Occipital lobe (tissue), 2 donors: ENCODE data around the gene AFG1L. TPM values are rescaled to one million over a fixed set of nuclear protein-coding genes. Genes with fewer than 3 reads are reported as not detected.
"Not testable (repeated sequence)": the region's sequence is repeated elsewhere in the genome, so short reads cannot be mapped to it uniquely, and the experiment has no call there.

Experiments
- DNase-seq: peaks from one replicate; lab custom pipeline; 2025; lab: John Stamatoyannopoulos, UW
- total RNA-seq: library from RNA; depleted of rRNA; stranded (reverse); fragments of >200 nt; gene quantifications from one replicate; pipeline ENCODE4 v1.2.3, GENCODE V29; 2014

AFG1L gene
- total RNA-seq, 1 donor from 2014 or later, result 12.3 TPM

DNA sequence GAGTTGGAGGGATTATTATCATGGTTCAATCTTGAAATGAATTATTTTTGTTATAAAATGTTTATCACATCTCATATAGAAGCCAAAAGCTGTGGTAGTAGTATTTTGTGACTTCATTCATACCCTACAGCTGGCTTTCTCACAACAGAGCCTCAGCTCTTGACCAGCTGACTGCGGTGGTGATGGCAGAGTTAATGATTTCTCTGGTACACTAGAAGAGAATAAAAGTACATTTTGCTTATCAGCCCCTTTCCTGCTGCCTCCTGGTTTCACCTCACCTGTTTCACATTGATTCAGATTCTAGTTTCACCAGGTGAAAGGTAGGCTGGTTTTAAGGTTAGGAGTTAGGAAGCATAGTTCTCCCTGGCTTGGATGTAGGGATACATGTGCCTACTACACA, 55.7 kb downstream of the AFG1L start:
- no peak for DNase-seq

DNA sequence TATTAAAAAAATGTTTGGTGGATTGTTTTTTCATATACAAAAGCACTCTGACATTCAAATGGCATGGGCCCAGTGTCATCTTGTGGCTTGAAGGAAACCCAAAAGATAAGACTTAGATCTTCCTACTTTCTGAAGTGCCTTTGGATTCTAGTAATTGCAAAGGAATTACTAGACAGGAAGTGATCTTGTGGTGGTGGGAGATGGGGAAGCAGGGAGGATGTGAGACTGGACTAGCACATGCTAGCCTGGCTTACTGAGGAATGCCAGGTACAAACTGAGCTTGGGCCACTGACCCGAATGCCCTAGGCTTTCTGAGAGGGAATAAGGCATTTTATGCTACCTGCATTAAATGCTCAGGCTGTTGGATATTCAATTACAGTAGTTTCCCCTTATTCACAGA, 59.0 kb downstream of the AFG1L start:
- DNase-seq, result no peak

DNA sequence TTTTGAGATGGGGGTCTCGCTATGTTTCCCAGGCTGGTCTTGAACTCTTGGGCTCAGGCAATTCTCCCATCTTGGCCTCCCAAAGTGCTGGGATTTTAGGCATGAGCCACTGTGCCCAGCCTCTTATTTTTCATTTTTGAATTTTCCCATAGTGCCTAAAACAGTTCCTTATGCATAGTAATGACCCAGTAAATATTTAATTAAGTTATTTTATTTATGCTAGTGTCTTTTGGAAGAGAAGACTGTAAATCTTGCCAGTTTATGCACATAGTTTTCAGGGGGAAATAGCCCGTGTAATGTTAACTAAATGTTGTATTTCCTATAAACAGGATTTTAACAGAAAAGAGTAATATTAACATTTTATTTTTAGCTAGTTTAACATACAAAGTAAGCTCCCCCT, 60.3 kb downstream of the AFG1L start:
- DNase-seq, result no peak

DNA sequence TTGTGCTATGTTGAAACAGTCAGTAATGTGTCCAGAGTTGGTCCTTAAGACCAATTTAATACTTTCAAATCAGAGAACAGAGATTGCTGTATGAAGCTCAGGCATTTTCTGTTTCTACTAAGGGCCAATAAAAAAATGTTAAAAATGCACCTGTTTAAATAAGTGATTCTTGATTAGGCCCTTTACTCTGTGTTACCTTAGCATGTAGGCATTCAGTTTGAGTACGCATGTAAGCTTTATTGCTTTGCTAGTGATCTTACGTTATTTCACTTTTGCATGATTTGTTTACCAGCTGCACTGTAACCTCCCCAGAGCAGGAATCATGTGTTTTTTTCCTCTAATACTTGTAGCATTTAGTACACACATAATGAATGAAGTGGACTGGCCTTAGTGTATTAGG, 61.0 kb downstream of the AFG1L start:
- no peak for DNase-seq

DNA sequence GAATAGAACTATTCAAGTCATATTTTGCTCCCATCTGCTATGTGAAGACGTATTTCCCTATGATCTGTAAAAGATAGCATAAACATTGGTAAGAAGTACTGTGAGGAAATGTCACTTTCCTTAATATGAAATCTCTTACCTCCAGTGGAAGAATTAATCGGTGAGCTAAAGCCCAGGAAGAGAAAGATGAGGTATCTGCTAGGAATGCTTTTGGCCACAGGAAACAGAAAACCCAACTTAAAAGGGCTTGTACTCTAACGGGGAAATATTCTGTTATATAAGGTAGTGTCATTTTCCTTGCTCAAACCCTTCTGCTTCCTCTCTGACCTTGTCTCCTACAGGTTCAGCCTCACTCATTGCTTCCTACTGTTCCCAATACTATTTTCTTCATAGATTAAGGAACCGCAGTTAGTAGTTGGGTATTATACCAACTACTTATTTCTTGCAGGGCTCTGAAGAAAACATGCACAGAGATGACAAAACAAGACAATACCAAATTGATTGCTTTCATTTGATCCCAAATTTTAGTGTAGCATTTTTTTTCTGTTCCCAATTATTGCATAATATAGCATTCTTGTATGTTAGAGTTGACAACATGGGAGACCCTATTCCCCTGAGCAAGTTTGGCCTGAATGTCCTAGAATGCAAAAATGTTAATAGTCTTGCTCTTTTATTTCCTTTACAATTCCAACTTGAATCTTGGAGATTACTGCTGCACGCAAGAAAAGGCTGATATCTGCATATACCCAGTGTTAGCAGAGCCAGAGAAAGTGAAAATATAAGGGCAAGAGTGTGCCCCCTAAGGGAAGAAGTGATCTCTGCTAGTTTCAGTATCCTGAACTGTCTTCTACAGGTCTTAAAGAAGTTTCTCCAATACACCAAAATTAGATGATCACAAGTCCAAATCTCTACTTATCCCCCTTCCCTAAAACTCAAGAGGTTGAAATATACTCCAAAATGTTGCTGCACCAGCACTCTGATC, 65.3 kb downstream of the AFG1L start:
- DNase-seq, result no peak

DNA sequence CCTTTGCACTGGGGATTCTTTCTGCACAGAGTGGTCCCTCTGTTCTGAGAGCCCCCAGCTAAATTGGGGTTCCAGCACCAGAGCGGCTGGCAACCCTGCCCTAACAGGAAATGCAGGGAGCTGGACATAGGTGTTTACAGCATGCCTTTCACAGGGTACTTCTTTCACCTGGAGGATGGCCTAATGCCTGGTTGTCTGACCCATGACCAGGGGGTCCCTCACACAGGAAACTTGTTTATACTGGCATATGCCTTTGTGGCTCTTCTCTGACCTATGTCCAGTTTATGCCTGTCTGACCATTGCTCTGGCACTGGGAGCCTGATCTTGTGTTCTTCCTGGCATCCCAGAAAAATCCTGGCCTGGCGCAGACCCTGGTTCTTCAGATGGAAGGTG, 66.1 kb downstream of the AFG1L start:
- no peak for DNase-seq

DNA sequence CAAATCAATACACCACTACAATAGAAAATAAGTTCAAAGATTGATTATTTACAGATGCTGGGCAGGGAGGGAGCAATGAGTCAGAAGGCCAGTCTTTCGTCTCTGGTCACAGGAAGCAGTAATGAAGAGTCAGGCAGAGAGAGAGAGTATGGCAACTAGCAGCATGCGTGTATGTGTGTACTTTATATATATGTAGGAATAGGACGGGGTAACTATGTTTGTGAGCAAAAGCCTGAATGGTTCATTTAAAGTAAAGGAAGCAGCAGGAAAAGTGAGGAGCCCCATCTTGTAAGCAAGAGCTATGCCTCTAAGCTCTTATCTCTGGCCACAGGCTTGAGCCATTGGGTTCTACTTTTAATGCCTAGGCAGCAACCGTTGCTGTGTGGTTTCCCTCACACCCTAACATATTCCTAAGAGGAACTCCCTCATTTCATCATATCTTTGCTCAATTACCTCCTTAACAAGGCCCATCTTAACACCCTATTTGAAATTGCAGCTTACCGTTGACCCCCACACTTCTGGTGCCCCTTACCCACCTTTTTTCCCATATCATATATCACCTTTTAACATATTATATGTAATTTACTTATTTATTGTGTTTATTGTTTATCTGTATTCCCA, 66.6 kb downstream of the AFG1L start:
- DNase-seq, result no peak

DNA sequence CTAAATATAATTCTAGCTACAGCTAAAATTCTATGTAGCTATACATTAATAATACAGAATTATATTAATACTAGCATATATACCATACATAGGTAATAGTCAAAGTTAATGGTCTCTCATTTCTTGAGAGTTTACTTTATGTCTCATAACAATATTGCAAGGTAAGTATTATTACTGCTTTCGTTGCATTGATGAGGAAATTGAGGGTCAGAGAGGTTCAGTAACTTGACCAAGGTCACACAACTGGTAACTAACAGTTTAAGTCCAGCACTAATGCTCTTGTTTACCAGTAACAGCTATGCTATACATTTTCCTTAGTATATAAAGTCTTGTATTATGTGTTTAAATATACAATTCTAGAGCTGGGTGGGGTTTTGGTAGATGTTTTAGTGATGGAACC, 67.6 kb downstream of the AFG1L start:
- no peak for DNase-seq

DNA sequence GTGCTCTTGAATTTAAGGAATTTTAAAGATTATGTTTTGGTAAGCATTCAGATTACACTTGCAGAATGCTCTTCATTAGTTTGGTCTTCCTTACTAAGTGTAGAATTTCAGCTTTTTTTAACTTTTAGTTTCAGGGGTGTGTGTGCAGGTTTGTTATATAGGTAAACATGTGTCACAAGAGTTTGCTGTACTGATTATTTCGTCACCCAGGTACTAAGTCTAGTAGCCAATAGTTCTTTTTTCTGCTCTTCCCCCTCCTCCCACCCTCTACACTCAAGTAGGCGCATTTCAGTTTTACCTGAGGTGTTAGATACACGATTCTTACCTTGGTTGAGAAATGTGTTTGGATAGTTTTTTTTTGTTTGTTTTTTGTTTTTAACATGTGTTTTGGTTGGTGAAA, 68.3 kb downstream of the AFG1L start:
- DNase-seq, result no peak

DNA sequence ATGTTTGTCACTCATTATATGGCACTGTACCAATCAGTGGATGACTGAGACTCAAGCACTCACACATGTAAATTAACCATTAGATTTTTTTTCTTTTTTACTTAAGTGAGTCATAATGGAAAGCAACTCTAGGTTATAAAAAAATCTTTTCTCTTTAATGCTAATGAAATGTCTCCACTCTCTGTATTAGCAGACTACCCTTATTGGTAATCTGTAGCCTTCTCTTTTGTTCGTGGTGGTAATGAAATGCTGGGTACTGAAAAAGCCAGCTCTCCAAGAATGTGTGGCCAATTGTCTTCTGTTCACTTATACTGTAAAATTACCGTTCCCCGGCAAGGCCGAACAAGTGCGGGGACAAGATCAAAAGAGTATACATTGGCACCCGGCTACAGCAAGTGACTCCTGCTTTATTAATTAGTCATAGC, 69.0 kb downstream of the AFG1L start:
- DNase-seq, result no peak

DNA sequence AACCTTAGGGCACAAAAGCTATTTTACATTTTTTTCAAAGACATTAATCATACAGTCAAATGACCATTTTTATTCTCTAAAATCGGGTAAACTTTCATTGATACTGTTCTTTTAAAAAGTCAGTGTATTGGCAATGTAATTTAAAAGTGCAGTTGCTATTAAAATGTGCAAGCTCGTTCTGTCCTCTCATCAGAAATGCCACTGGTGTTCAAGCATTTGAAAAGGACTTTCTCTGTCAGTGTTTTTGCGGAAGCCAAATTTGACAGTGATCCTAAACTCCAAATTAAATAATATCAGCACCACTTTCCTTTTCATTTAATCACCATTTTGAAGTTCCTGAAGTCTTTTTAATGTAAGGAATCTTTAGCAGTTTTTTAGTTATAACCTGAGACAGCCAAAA, 69.6 kb downstream of the AFG1L start:
- no peak for DNase-seq

DNA sequence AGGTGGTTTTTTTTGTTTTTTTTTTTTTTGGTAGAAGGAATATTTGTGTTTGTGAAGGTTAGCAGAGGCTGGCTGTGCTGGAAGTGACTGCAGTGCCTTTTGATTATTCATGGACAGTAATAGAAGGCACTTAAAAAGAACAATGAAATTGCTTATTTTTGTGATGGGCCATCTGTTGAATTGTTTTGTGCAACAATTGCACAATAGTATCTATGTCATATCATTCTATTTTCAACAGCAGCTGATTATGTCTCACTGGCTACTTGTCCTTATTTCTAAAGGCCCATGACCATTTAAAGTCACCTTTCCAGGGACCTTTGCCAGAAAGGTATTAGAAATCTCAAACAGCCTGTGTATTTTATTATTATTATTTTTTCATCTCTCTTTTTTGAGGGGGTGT, 70.6 kb downstream of the AFG1L start:
- DNase-seq, result no peak

DNA sequence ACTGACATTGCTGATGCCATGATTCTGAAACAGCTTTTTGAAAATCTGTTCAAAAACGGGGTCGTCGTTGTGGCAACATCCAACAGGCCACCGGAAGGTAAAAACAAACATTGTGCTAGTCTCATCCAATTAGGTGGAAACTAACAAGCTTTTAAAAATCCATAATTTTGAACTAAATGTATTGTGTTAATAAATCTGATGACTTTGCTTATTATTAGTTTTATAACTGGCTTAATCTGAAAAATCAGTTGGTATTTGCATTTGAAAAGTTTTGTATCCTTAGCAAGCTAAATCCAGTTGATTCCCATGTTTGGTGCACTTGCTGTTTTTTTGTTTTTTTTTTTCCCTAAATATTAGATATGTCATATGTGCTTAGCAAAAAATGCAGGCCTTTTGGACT, 71.4 kb downstream of the AFG1L start:
- no peak for DNase-seq

DNA sequence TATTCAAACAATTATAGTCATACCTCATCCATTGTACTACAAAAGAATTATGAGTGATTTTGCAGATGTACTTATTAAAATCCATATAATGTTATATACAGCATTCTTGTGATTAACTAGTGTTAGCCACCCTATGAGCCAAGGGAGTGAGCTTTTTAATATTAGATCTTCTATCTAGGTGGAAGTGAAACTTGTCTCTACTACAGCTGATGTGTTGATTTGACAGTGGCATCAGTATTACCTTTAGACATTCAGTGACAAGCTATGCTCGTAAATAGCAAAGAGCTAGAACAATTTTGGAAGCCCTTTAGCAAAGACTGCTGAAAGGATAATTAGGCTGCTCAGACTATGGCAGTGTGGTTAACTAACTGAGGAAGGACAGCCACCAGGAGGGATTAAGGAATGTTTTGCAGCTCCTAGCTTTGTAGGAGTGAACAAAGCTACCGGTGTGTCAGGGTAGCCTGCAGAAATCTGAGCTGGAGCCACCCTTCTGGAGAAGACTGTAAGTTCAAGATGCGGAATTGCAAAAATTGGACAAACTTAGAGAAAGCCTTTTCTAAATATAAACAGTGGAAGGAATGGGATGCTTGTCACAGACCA, 73.7 kb downstream of the AFG1L start:
- DNase-seq, result no peak

DNA sequence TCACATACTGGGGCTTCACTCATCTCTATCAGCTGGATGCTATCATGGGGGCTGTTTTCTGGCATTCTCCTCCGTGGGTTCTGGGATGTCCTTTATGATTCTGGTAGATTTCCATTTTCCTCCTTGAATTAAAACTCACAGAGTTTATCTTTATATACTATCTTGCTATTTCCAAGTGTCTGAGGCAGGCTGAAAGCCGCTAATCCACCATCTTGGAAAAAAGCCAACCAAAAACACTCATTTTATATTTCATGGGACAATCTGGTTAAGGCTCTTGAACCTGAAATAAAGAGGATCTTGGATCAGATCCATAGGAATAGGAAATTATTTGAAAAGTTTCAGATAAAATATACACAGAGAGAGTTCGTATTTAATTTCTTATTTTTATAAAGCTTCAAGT, 86.0 kb downstream of the AFG1L start:
- DNase-seq, result no peak

DNA sequence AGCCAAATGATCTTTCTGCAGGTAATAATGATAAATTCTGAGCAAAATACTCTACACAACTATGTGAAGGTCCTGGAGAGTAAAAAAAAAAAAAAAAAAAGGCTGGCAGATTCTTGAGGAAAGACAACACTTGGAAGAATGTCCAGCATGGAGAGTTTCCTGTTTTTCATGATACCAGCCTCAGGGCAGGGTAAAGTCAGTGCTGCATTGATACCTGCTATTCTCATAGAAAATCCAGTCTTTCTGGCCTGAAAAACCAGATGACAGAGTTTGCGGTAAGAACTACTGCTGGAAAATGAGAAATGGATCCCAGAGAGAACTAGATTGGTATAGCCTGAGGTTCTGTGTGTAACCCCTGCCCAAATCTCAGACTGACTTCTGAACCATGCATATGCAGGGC, 89.1 kb downstream of the AFG1L start:
- DNase-seq, result no peak

DNA sequence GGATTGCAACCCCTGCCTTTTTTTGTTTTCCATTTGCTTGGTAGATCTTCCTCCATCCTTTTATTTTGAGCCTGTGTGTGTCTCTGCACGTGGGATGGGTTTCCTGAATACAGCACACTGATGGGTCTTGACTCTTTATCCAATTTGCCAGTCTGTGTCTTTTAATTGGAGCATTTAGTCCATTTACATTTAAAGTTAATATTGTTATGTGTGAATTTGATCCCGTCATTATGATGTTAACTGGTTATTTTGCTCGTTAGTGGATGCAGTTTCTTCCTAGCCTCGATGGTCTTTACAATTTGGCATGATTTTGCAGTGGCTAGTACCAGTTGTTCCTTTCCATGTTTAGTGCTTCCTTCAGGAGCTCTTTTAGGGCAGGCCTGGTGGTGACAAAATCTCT, 94.3 kb downstream of the AFG1L start:
- DNase-seq, result not testable (repeated sequence)

DNA sequence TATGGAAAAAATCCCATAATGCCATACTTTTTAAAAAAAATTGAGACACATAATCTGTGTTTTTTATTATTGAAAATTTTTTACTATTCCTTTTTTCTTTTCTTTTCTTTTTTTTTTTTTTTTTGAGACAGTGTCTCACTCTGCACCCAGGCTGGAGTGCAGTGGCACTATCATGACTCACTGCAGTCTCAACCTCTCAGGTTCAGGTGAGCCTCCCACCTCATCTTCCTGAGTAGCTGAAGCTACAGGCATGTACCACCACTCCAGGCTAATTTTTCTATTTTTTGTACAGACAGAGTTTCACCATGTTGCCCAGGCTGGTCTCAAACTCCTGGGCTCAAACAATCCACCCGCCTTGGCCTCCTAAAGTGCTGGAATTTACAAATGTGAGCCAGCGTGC, 100.4 kb downstream of the AFG1L start:
- DNase-seq, result no peak

DNA sequence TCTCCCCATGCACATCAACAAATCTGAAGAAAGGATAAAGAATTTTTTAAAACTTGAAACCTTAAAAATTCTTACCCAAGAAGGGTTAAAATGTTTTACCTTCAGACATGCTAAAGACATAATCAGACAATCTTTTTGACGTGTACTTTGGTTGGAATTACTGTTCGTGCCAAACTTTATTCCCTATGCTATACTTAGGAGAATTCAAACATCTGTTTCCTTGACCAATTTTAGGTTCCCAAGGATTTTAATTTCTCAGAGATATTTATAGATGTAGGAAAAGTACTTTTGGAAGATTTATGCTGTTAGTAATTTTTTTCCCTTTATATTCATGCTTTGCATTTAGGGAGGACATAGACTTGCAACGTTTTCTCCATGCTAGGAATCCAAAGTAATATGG, 108.4 kb downstream of the AFG1L start:
- no peak for DNase-seq

DNA sequence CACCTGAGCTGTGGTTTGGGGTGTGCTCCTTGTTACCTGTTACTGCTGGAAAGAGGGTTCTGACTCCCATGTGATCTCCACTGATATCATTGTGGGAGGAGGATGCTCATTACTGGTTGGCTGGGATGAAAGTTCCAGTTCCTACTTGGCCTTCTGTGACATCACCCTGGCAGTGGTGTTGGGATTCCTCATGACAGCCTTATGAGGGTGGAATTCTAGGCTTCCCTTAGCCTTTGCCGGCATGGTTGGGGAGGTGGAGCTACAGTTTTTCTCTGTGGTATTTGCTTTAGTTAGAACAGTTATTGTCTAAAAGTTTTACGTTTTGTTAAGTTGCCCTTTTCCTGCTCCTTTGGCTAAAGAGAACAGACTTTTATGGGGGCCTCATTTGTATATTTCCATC, 112.1 kb downstream of the AFG1L start:
- no peak for DNase-seq

DNA sequence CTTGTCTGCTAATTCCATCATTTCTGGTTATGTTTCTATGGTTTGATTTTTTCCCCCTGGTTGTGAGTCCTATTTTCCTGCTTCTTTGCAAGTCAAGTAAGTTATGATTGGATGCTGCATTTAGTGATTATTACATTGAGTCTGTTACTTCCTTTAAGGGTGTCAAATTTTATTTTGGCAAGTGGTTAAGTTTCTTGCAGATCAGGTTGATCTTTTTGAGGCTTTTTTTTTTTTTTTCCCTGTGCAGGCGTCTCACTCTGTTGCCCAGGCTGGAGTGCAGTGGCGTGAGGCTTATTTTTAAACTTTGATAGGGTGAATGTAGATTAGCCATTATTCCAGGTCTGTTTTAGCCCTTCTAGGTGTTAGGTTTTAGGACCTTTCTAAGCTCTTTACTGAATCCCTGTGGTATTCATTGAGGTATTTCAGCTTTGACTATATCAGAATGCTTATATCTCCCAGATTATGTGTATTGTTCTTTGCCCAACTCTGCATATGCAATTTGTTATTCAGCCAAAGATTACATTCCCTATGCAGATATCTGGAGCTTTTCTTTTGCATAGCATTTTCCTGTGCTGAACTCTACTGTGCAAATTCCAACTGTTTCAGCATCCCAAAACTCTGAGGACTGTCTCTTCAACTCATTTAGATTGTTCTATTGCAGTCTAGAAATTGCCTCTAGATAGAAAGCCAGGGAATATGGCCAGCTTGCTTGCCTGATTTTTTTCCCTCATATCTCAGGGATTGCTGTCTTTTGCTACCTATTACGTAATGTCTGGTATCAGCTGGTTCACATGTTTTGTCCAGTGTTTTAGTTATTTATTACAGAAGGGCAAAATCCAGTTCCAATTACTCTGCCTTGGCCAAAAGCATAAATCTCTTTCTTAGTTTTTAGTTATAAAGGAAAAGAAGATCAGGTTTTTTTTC, 113.3 kb downstream of the AFG1L start:
- no peak for DNase-seq

DNA sequence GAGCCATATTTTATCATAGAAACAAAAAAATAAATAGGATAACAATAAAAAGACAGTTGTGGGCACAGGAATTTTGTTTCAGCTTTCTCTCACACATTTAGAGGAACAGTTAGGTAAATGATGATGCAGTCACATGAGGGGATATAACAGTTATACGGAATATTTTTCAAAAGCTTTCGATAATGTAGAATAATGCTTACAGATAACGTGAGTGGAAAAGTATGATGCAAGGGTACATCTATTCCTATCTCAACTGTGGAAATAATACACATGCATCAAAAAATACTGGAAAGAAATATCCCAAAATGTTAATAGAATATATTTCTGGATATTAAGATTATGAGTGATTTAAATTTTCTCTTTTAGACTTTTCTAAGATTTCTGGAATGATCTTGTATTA, 114.0 kb downstream of the AFG1L start:
- DNase-seq, result no peak
